OCI-LY3 (cell line): ENCODE measurements around the gene WASHC3.

Experiments
- H2AFZ ChIP-seq: fragments of 200-600, 300-600 bp; shearing (Covaris generic); 2 replicates; pipeline ENCODE4 v1.6.0; 2014; ENCODE audit warnings: antibody characterized with exemption, low read depth, low read length
- H3K27ac ChIP-seq: fragments of 200-600, 300-600 bp; sonication (generic); 2 replicates; pipeline ENCODE4 v1.5.1; 2014; ENCODE audit warnings: mild to moderate bottlenecking, low read length, moderate library complexity, mixed read lengths
- H3K27me3 ChIP-seq: fragments of 200-600, 300-600 bp; sonication (generic); 2 replicates; pipeline ENCODE4 v1.6.1; 2014; ENCODE audit warnings: low read depth, low read length, mixed read lengths
- H3K36me3 ChIP-seq: fragments of 200-600, 300-600 bp; sonication (generic); replicated peaks from 2 replicates; pipeline ENCODE3; 2014; ENCODE audit warnings: low read depth, low read length, mixed read lengths
- H3K4me1 ChIP-seq: fragments of 300-600, 200-600 bp; sonication (generic); 2 replicates; pipeline ENCODE4 v1.6.1; 2014; ENCODE audit warnings: low read length, mixed read lengths
- H3K4me2 ChIP-seq: fragments of 200-600, 300-600 bp; sonication (generic); 2 replicates; pipeline ENCODE4 v1.6.1; 2014; ENCODE audit warnings: low read length, mixed read lengths
- H3K4me3 ChIP-seq: fragments of 300-600, 200-600 bp; sonication (generic); 2 replicates; pipeline ENCODE4 v1.5.1; 2014; ENCODE audit warnings: antibody characterized with exemption, mild to moderate bottlenecking, low read length, moderate library complexity
- H3K79me2 ChIP-seq: fragments of 300-600, 200-600 bp; shearing (Covaris generic); 2 replicates; pipeline ENCODE4 v1.6.1; 2014; ENCODE audit warnings: mild to moderate bottlenecking, low read length, mixed read lengths
- H3K9ac ChIP-seq: fragments of 300-600, 200-600 bp; shearing (Covaris generic); 2 replicates; pipeline ENCODE4 v1.6.0; 2014; ENCODE audit warnings: mild to moderate bottlenecking, low read length, moderate library complexity
- H3K9me3 ChIP-seq: fragments of 200-600, 300-600 bp; shearing (Covaris generic); 2 replicates; pipeline ENCODE4 v1.6.1; 2014; ENCODE audit warnings: low read length, mixed read lengths; ENCODE audit not compliant: insufficient read depth
- H4K20me1 ChIP-seq: fragments of 200-600, 300-600 bp; sonication (generic); 2 replicates; pipeline ENCODE4 v1.6.1; 2016; ENCODE audit warnings: low read length, mixed read lengths; ENCODE audit not compliant: insufficient read depth
- CTCF ChIP-seq: fragments of 200-600, 300-600 bp; sonication (generic); IDR thresholded peaks from 2 replicates; pipeline ENCODE4 v1.5.1; 2014; ENCODE audit warnings: antibody characterized with exemption, low read length, low read depth
- EZH2phosphoT487 ChIP-seq: fragments of 200-600 bp; shearing (Covaris generic); IDR thresholded peaks from 2 replicates; pipeline ENCODE4 v1.6.1; 2018; ENCODE audit warnings: antibody characterized with exemption, mixed run types, low read depth

Gene WASHC3

GRCh38 chr12:101981868-101982267 lies 79.9 kb downstream of the WASHC3 start:
- Histone ChIP-seq H3K9ac (no peak overlapping the region), H2AFZ (no peak overlapping the region), H3K4me1 (peaks cover 7% of the 10 kb centered on the region; the same call in 1 of the 2 replicates), H4K20me1 (0 out of 2 replicates have a peak, but pooled peaks cover 8% of the 10 kb centered on the region), H3K27ac (no peak overlapping the region), H3K79me2 (no peaks in the 10 kb centered on the region), H3K9me3 (no peaks in the 10 kb centered on the region), H3K27me3 (no peaks in the 10 kb centered on the region), H3K4me3 (no peak overlapping the region), H3K36me3 (peaks cover 3% of the 10 kb centered on the region), H3K4me2 (no peak overlapping the region)
- TF ChIP-seq EZH2phosphoT487 (no peak), CTCF (no peak)

GRCh38 chr12:101968770-101969169 lies 93.0 kb downstream of the WASHC3 start:
- Histone ChIP-seq H3K79me2 (0 out of 2 replicates have a peak, but pooled peaks cover 2% of the 10 kb centered on the region), H3K4me2 (no peak overlapping the region), H3K9ac (no peak overlapping the region), H3K27me3 (no peaks in the 10 kb centered on the region), H3K4me3 (no peak overlapping the region), H3K9me3 (no peaks in the 10 kb centered on the region), H4K20me1 (0 out of 2 replicates have a peak, but pooled peaks cover 3% of the 10 kb centered on the region), H3K4me1 (peaks cover 3% of the 10 kb centered on the region; the same call in 1 of the 2 replicates), H3K36me3 (peaks cover 27% of the 10 kb centered on the region), H2AFZ (no peak overlapping the region), H3K27ac (no peak overlapping the region)
- no peak for TF ChIP-seq CTCF
- TF ChIP-seq EZH2phosphoT487: no peak

- TF ChIP-seq CTCF: no peak
- TF ChIP-seq EZH2phosphoT487: no peak
- Histone ChIP-seq H2AFZ (no peak overlapping the region), H3K27ac (no peak overlapping the region), H4K20me1 (peaks cover 16% of the 10 kb centered on the region), H3K4me3 (no peak overlapping the region), H3K4me1 (peaks cover 3% of the 10 kb centered on the region; the same call in 1 of the 2 replicates), H3K9me3 (no peaks in the 10 kb centered on the region), H3K79me2 (0 out of 2 replicates have a peak, but pooled peaks cover 4% of the 10 kb centered on the region), H3K36me3 (peaks cover 40% of the 10 kb centered on the region), H3K9ac (no peak overlapping the region), H3K4me2 (no peak overlapping the region), H3K27me3 (no peaks in the 10 kb centered on the region)
These were observed 94.3 kb downstream of the WASHC3 start for GRCh38 chr12:101967506-101967905.

GRCh38 chr12:101966496-101966895 lies 95.3 kb downstream of the WASHC3 start:
- Histone ChIP-seq H3K9ac (no peak overlapping the region), H3K27me3 (no peaks in the 10 kb centered on the region), H3K4me3 (no peak overlapping the region), H3K79me2 (0 out of 2 replicates have a peak, but pooled peaks cover 4% of the 10 kb centered on the region), H3K27ac (no peak overlapping the region), H3K4me1 (peaks cover 3% of the 10 kb centered on the region; the same call in 1 of the 2 replicates), H4K20me1 (peaks cover 17% of the 10 kb centered on the region), H3K36me3 (peaks cover 46% of the 10 kb centered on the region), H3K4me2 (no peak overlapping the region), H2AFZ (no peak overlapping the region), H3K9me3 (no peaks in the 10 kb centered on the region)
- TF ChIP-seq EZH2phosphoT487 (no peak), CTCF (no peak)
